HG03520 (cell line): ENCODE data around the gene MS4A3.
"Not testable (repeated sequence)": the region's sequence is repeated elsewhere in the genome, so short reads cannot be mapped to it uniquely, and the experiment has no call there.

Experiments
- ATAC-seq: cut with Tn5 transposase; IDR thresholded peaks from one replicate; pipeline ENCODE4 v1.9.1; 2021; ENCODE audit warnings: mild to moderate bottlenecking, moderate library complexity; ENCODE audit not compliant: unreplicated experiment

The MS4A3 gene

DNA sequence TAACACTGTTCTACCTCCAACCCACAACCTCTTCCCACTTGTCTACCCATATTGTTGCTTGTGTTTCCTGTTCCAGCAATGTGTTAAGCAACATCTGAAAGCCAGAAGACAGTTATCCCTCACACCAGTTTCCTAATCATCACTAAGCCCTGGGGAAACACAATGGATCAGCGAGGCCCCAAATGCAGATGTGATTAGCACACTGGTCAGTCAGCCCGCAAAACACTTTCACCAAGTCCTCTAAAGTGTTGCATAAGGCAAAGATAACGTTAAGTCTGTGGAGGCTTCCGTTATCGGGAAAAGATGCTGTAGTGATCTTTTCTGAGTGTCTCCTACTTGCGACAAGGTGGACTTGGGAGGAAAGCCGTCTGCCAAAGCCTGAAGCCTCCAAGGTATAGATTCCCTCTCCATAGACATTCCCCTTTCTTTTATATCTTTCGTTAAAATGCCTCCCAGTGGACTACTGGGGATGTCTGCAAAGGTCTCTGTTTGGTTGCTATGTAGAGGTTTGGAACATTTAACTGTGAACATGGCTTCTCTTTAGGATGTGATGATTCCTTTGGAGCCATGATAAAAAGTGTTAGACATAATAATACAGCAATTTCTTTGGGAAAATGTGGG is at the start of gene MS4A3:
Gene MS4A3 (plus strand): TSS at position 317 of the 621 bp plus-strand sequence. CDS start 4,496 bp downstream, outside the sequence.
- no peak for ATAC-seq

- no peak for ATAC-seq
Measured at GRCh38 chr11:60016881-60017280, 39.6 kb upstream of the MS4A3 start, which contains the start of gene OOSP4B. TSS of gene OOSP4B (plus strand) at chr11:60017181.

- no peak for ATAC-seq
Measured at GRCh38 chr11:60018058-60018457, 38.4 kb upstream of the MS4A3 start.

DNA sequence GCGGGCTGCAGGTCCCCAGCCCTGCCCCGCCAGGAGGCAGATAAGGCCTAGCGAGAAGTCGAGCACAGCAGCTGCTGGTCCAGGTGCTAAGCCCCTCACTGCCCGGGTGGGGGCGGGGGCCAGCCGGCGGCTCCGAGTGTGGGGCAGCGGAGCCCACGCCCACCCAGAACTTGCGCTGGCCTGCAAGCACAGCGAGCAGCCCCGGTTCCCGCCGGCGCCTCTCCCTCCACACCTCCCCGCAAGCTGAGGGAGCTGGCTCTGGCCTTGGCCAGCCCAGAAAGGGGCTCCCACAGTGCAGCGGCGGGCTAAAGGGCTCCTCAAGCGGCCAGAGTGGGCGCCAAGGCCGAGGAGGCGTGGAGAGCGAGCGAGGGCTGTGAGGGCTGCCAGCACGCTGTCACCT is 36.1 kb upstream of the MS4A3 start:
- ATAC-seq: not testable (repeated sequence)

DNA sequence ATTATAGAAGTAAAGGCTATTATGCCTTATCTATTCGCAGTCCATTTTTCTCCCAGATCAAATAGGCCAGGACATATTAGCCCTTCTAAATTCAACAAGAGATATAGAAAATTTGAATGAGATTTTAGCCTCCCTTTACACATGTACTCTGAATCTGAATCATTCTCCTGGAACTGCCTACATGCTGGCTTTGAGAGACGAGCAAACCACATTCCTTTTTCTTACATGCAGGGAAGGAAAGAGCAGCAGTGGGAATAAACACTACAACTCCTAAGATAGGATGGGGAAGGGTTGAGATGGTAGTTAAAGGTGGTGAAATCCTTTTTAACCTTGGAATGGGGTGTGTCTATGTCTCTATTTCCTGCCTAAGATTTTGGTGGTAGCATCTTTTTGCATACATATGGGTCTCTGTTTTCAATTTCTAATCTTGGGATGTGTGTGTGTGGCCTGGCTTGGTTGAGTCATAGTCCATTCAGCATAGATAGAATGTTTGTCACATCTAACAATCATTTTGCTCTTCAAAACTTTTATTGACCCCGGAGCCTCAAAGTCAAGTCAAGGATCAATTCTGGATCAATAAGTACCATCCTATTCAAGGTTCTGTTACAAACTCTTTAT is 27.3 kb upstream of the MS4A3 start:
- ATAC-seq: no peak

DNA sequence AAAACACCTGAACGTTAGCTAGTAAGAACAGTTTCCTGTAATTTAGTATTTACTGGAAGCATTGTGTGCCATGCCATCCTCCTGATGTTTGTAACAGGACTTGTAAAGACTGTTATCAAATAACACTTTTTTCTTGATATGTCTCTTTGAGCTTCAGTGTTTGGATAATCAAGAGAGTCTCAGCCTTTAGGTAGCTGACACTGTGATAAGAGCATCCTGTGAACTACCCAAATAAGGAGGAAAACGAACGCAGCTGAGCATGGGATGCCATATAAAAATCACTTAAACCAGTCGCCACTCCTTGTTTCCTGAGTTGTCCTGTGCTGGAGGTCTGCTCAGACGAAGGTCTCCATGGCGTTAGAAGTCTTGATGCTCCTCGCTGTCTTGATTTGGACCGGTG is 16.4 kb upstream of the MS4A3 start, which contains the start of gene OOSP2:
Gene OOSP2 (plus strand): TSS at position 301 of the 400 bp plus-strand sequence. CDS start 51 bp downstream, at position 352.
- no peak for ATAC-seq

GRCh38 chr11:60050422-60050821 is 6.0 kb upstream of the MS4A3 start:
- ATAC-seq: not testable (repeated sequence)

DNA sequence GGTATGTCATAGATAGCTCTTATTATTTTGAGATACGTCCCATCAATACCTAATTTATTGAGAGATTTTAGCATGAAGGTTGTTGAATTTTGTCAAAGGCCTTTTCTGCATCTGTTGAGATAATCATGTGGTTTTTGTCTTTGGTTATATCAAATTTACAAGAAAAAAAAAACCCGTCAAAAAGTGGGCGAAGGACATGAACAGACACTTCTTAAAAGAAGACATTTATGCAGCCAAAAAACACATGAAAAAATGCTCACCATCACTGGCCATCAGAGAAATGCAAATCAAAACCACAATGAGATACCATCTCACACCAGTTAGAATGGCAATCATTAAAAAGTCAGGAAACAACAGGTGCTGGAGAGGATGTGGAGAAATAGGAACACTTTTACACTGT is 5.6 kb upstream of the MS4A3 start:
- ATAC-seq: not testable (repeated sequence)

- no peak for ATAC-seq
Measured at GRCh38 chr11:60059052-60059451, 2.6 kb downstream of the MS4A3 start.

GRCh38 chr11:60059521-60060240 is 3.2 kb downstream of the MS4A3 start:
- no peak for ATAC-seq

GRCh38 chr11:60064111-60064510 is 7.6 kb downstream of the MS4A3 start:
- no peak for ATAC-seq

DNA sequence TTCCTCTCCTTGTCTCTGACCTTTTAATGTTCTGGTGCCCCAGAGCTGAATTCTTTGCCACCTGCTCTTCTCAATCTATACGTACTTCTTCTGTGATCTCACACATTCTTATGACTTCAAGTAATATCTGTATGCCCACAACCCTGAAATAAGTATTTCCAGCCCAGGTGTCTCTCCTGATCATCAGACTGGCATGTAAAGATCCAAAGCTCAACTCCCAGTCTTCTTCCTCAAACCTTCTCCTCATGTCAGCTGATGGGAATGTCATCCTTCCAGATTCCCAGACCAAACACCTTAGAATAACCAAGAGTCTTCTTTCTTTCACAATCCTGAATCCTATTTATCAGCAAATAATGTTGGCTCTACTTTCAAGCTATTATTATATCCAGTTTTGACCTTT is 9.3 kb downstream of the MS4A3 start:
- no peak for ATAC-seq

- ATAC-seq: no peak
Measured at GRCh38 chr11:60069450-60069849, 13.0 kb downstream of the MS4A3 start.

DNA sequence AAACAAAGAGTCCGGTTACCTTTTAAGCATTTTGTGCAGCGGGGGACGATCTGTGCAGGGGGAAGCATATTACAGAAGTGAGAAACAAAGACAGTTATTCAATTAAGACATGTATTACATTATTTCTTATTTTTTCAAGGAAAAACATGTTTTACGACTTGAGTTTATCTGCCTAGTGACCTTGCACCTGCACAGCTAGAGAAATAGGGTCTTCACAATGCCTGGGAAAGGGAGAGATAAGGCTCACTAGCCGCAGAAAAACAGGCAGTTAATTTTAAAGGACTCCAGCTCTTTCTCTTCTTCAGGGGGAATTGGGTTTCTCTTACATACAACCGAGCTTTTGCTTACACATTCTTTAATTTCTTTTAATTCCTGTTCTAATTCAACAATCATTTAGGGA is 15.2 kb downstream of the MS4A3 start:
- ATAC-seq: not testable (repeated sequence)

- ATAC-seq: no peak
Measured at GRCh38 chr11:60077216-60077817, 20.9 kb downstream of the MS4A3 start.

GRCh38 chr11:60077981-60078380 is 21.5 kb downstream of the MS4A3 start:
- no peak for ATAC-seq

- ATAC-seq: no peak
Measured at GRCh38 chr11:60078745-60079144, 22.3 kb downstream of the MS4A3 start.

DNA sequence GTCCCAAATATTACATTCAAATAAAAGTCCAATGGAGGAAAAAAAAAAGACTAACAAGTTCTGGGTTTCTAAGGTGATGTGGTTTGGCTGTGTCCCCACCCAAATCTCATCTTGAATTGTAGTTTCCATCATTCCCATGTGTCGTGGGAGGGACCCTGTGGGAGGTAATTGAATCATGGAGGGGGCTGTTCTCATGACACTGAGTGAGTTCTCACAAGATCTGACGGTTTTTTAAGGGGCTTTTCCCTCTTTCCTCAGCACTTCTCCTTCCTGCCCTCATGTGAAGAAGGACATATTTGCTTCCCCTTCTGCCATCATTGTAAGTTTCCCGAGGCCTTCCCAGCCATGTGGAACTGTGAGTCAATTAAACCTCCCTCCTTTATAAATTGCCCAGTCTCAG is 24.1 kb downstream of the MS4A3 start:
- ATAC-seq: no peak

GRCh38 chr11:60084631-60085273 is 28.3 kb downstream of the MS4A3 start:
- ATAC-seq: no peak

GRCh38 chr11:60085909-60086308 is 29.4 kb downstream of the MS4A3 start:
- no peak for ATAC-seq

GRCh38 chr11:60087239-60087638 is 30.8 kb downstream of the MS4A3 start:
- no peak for ATAC-seq
